Measurements from ENCODE around the gene CHIA. TPM values are rescaled to one million over a fixed set of nuclear protein-coding genes. Genes with fewer than 3 reads are reported as not detected.
A peak's percentile ranks its signal among the peaks of the same experiment; 100 is the strongest.

CHIA gene
- total RNA-seq, 2 experiments from 2014 or later: not detected

DNA sequence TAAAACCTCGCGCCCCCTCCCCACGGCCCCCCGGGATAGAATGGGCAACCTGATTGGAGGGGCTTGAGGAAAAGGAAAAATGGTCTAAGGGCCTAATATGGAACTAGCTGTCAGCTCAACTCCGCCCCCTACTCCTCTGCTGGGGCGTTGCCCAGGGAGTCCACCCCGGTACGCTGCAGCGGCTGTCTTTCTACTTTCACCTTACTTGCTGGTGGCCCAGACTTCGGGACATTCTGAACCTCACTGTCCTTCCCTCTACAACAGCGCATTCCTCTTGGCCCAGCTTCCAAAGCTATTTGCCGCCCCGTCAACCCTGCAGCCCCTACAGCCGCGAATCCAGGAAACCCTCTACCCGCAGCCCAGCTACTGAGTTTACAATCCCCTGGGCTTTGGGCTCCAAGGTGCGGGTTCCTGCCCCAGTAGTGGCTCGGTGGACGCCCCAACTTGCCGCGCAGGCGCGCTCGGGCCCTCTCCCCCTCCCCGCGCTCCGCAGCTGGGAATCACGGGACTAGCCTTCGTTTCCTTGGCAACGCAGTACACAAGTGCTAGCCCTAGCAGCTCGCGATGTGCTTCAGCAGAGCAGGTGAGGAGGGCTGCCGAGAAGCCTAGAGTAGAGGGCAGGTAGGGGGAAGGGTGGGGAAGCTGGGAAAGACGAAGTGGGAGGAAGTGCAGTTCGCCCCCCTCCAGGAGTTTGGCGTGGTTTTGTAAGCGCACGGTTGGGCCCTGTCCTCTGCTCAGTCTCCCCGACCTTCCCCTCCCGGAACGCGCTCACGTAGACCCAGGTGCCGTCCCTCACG lies 55.6 kb downstream of the CHIA start:
- H3K4me3 ChIP-seq (ENCODE audit: low read depth, low read length, poor library complexity, severe bottlenecking): peak overlapping the region; percentile 62
- no peak for TF ChIP-seq EZH2phosphoT487 (IDR thresholded peaks at IDR 0.05; ENCODE audit: borderline replicate concordance, low read depth, low read length)
- TF ChIP-seq, protein P1, sequence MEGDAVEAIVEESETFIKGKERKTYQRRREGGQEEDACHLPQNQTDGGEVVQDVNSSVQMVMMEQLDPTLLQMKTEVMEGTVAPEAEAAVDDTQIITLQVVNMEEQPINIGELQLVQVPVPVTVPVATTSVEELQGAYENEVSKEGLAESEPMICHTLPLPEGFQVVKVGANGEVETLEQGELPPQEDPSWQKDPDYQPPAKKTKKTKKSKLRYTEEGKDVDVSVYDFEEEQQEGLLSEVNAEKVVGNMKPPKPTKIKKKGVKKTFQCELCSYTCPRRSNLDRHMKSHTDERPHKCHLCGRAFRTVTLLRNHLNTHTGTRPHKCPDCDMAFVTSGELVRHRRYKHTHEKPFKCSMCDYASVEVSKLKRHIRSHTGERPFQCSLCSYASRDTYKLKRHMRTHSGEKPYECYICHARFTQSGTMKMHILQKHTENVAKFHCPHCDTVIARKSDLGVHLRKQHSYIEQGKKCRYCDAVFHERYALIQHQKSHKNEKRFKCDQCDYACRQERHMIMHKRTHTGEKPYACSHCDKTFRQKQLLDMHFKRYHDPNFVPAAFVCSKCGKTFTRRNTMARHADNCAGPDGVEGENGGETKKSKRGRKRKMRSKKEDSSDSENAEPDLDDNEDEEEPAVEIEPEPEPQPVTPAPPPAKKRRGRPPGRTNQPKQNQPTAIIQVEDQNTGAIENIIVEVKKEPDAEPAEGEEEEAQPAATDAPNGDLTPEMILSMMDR (conservative IDR thresholded peaks at IDR 0.05; ENCODE audit: low read length): peak; percentile 60

DNA sequence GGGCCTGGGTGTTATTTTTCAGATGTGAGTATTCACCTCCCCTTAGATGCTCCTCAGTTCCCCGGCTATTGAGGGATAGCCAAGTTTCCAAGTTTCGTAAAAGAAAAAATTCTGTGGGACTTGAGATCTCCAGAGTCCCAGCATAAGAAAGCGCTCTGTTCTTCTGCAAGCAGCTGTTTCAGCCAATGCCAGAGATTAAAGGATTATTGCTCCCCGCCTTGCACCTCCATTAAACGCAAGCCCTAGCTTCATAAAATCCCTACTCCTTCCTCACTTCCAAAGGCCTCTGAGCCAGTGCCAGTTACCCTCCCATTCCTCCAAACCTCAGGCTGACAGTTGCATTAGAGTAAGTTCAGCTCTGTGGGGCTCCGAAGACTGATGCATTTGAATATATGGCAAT lies 56.4 kb downstream of the CHIA start:
- Histone ChIP-seq H4K20me1 (ENCODE audit: insufficient read depth, low read length) (no peaks in the 10 kb centered on the region), H3K4me1 (ENCODE audit: insufficient read depth, low read length, poor library complexity, severe bottlenecking) (peaks cover 8% of the 10 kb centered on the region), H2AFZ (ENCODE audit: low read length) (no peak overlapping the region), H3K4me3 (ENCODE audit: low read depth, low read length, poor library complexity, severe bottlenecking) (no peak overlapping the region), H3K36me3 (ENCODE audit: insufficient read depth, low read length) (no peaks in the 10 kb centered on the region), H3K9me3 (ENCODE audit: low read length) (no peaks in the 10 kb centered on the region), H3K9me2 (ENCODE audit: insufficient read depth, low read length) (no peaks in the 10 kb centered on the region), H3K79me2 (ENCODE audit: insufficient read depth, low read depth, low read length) (no peaks in the 10 kb centered on the region), H3K4me2 (ENCODE audit: low read length) (no peak overlapping the region), H3K27ac (ENCODE audit: low read depth, low read length, poor library complexity, severe bottlenecking) (no peak overlapping the region)
- TF ChIP-seq, protein P1 (conservative IDR thresholded peaks at IDR 0.05; ENCODE audit: low read length): no peak
- no peak for TF ChIP-seq EZH2phosphoT487 (IDR thresholded peaks at IDR 0.05; ENCODE audit: borderline replicate concordance, low read depth, low read length)
- DNase-seq (ENCODE audit: low spot score): no peak
- BruUV-seq (replicated peaks): no TSS peak
- intact Hi-C loops (cut with micrococcal nuclease; ENCODE audit: unreplicated experiment): loop anchor here (5.0 to 10.0 kb wide), 3 partner anchors 55 to 125 kb away; partner anchors contain the start of genes ATP5PB and WDR77
- POLR2A ChIA-PET: no interaction called here
- CTCF ChIA-PET (ENCODE audit: unreplicated experiment): interaction anchor here (1.2 kb wide), 1 partner anchor 126 kb away, joined by 3 read pairs; no protein-coding TSS in a partner anchor

More for the DNA sequence above, 55.6 kb downstream of the CHIA start:
- Histone ChIP-seq H3K79me2 (ENCODE audit: insufficient read depth, low read depth, low read length) (no peaks in the 10 kb centered on the region), H3K4me1 (ENCODE audit: insufficient read depth, low read length, poor library complexity, severe bottlenecking) (peaks cover 8% of the 10 kb centered on the region), H2AFZ (ENCODE audit: low read length) (peak overlapping the region; percentile 87; the same call in 1 of the 2 replicates), H3K27ac (ENCODE audit: low read depth, low read length, poor library complexity, severe bottlenecking) (no peak overlapping the region), H4K20me1 (ENCODE audit: insufficient read depth, low read length) (no peaks in the 10 kb centered on the region), H3K36me3 (ENCODE audit: insufficient read depth, low read length) (no peaks in the 10 kb centered on the region), H3K9me2 (ENCODE audit: insufficient read depth, low read length) (no peaks in the 10 kb centered on the region), H3K9me3 (ENCODE audit: low read length) (no peaks in the 10 kb centered on the region), H3K4me2 (ENCODE audit: low read length) (peak overlapping the region; percentile 75)
- no TSS peak for BruUV-seq (replicated peaks)
- peak; percentile 78 for DNase-seq (ENCODE audit: low spot score)
- intact Hi-C loops (cut with micrococcal nuclease; ENCODE audit: unreplicated experiment): loop anchor here (5.0 to 10.0 kb wide), 3 partner anchors 56 to 124 kb away; partner anchors contain the start of genes ATP5PB and WDR77
- ChIA-PET POLR2A (interaction anchor here (0.5 to 0.8 kb wide), 2 partner anchors 39 to 129 kb away, joined by 3 read pairs; no protein-coding TSS in a partner anchor), CTCF (ENCODE audit: unreplicated experiment) (interaction anchor here (0.6 kb wide), 1 partner anchor 12 kb away, joined by 3 read pairs; no protein-coding TSS in a partner anchor)

DNA sequence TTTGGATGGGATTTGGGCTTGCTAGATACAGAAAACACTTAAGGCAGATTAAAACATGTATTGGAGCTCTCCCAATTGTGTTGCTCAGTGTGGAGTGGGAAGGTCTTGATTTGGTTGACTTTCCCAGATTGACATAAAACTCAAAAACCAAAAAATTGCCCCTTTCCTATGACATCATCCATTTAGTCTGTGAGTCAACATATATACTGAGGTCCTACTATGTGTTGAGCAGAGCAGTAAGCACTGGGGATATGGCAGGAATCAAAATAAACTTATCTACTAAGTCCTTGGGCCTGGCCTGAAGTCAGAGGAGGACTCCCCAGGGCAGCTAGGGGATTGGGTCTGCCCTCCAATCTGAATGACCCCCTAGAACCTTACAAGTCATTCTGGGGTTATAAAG lies 61.0 kb downstream of the CHIA start:
- Histone ChIP-seq H3K36me3 (ENCODE audit: insufficient read depth, low read length) (no peaks in the 10 kb centered on the region), H3K9me2 (ENCODE audit: insufficient read depth, low read length) (no peaks in the 10 kb centered on the region), H4K20me1 (ENCODE audit: insufficient read depth, low read length) (no peaks in the 10 kb centered on the region), H3K27ac (ENCODE audit: low read depth, low read length, poor library complexity, severe bottlenecking) (no peak overlapping the region), H3K4me1 (ENCODE audit: insufficient read depth, low read length, poor library complexity, severe bottlenecking) (no peaks in the 10 kb centered on the region), H3K9me3 (ENCODE audit: low read length) (no peaks in the 10 kb centered on the region), H3K4me2 (ENCODE audit: low read length) (no peak overlapping the region), H3K79me2 (ENCODE audit: insufficient read depth, low read depth, low read length) (no peaks in the 10 kb centered on the region), H3K4me3 (ENCODE audit: low read depth, low read length, poor library complexity, severe bottlenecking) (no peak overlapping the region), H2AFZ (ENCODE audit: low read length) (no peak overlapping the region)
- DNase-seq (ENCODE audit: low spot score): no peak
- no TSS peak for BruUV-seq (replicated peaks)
- intact Hi-C loops (cut with micrococcal nuclease; ENCODE audit: unreplicated experiment): no loop called here
- ChIA-PET POLR2A (no interaction called here), CTCF (ENCODE audit: unreplicated experiment) (no interaction called here)
- TF ChIP-seq EZH2phosphoT487 (IDR thresholded peaks at IDR 0.05; ENCODE audit: borderline replicate concordance, low read depth, low read length): no peak
- TF ChIP-seq, protein P1 (conservative IDR thresholded peaks at IDR 0.05; ENCODE audit: low read length): no peak
